Thyroid gland (tissue), 4 donors: ENCODE data around the gene MAPK13.

Experiments
- POLR2A ChIP-seq, 2 donors: fragments of 450-650 bp; IDR thresholded peaks; one replicate each; pipeline ENCODE4 v1.6.1; 2017; ENCODE audit warnings: antibody characterized with exemption in 2 of 2, mild to moderate bottlenecking in 2 of 2, moderate library complexity in 1 of 2
- TF ChIP-seq, protein P1 (sequence below), 6 experiments: fragments of 200-600 bp in 3 of 6; fragments of 450-650 bp in 3 of 6; sonication (generic) in 3 of 6; IDR thresholded peaks; one replicate each; pipeline ENCODE4 v1.5.1; 2016 to 2019; ENCODE audit warnings: antibody characterized with exemption in 6 of 6, mild to moderate bottlenecking in 2 of 6, inconsistent platforms in 1 of 6, moderate library complexity in 1 of 6

GRCh38 chr6:36113703-36114102 is 16.6 kb upstream of the MAPK13 start:
- TF ChIP-seq POLR2A (IDR thresholded peaks at IDR 0.05): no peak
- TF ChIP-seq, protein P1, sequence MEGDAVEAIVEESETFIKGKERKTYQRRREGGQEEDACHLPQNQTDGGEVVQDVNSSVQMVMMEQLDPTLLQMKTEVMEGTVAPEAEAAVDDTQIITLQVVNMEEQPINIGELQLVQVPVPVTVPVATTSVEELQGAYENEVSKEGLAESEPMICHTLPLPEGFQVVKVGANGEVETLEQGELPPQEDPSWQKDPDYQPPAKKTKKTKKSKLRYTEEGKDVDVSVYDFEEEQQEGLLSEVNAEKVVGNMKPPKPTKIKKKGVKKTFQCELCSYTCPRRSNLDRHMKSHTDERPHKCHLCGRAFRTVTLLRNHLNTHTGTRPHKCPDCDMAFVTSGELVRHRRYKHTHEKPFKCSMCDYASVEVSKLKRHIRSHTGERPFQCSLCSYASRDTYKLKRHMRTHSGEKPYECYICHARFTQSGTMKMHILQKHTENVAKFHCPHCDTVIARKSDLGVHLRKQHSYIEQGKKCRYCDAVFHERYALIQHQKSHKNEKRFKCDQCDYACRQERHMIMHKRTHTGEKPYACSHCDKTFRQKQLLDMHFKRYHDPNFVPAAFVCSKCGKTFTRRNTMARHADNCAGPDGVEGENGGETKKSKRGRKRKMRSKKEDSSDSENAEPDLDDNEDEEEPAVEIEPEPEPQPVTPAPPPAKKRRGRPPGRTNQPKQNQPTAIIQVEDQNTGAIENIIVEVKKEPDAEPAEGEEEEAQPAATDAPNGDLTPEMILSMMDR (IDR thresholded peaks at IDR 0.05): no peak
